HG03139 (cell line): ENCODE data around the gene PPIL6.
A peak's percentile ranks its signal among the peaks of the same experiment; 100 is the strongest.

Source experiments
- ATAC-seq: cut with Tn5 transposase; IDR thresholded peaks from one replicate; pipeline ENCODE4 v1.9.1; 2021; ENCODE audit not compliant: unreplicated experiment

Gene PPIL6

DNA sequence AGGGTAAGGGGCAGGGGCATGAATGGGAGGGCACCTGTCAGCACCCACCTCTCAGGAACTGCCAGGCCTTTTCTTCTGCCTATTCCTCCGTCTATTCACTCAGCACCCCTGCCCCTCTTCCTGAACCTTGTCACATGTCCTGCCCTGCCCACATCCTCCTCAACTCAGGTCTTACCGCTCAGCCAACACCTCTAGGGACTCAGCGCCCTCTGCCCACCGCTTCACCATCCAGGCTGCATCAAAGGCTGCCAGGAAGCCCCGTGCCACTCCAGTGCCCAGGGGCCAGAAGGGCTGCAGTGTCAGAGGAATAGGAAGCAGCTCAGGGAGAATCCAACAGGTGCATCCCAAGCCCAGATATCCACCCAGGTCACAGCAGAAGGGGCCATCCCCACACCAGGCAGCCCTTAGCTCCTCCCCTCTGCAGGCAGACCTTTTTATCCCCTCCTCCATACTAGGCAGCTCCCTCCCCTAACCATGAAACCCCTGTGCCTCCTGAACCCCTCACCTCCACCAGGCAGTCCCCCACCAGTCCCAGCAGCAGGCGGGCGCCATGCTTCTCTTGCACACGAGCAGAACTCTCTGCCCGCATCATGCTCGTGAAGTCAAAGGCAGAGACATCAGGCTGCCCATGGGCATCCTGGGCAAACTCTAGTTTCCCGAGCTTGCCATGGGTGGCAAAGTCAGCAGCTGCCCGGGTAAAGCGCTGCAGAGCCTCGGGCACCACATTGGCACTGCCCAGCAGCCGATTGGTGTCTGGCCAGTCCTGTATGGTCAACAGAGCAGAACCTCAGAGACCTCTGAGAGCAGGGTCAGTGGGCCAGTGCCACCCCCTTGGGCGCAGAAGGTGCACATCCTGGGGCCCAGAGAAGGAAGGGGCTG is 9.6 kb upstream of the PPIL6 start:
- ATAC-seq, result no peak

DNA sequence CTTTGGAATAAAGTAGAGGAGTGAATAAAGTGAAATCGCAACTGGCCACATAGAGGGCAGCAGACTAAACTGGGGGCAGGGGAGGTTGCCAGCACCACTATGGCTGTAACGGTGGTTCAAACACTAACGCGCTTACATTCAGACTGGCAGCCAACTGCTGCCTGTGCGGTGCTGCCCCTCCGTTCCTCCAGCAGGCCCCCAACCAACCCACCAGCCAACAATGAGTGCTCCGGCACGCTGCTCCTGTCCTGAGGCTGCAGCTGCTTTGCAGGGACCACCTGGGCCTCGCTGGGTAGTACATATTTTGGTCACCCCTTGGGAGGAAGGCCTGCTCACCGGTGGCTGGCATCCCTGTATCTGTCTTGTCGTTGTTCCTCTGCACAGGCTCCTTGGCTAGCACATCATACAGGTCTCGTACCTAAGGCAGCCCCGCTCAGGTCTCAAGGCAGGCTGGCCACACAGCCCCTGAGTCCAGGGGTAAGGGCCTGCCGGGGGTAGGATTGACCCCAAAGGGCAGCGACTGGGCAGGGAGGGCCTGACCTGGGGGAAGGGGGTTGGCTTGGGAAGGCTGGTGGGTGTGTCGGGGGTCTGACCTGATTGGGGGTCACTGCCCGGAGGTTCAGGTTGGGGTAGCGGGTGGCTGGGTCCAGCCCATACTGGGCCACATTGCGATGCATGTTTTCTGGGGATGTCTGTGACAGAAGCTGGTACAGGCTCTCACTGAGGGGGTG is 8.8 kb upstream of the PPIL6 start:
- ATAC-seq, result no peak

DNA sequence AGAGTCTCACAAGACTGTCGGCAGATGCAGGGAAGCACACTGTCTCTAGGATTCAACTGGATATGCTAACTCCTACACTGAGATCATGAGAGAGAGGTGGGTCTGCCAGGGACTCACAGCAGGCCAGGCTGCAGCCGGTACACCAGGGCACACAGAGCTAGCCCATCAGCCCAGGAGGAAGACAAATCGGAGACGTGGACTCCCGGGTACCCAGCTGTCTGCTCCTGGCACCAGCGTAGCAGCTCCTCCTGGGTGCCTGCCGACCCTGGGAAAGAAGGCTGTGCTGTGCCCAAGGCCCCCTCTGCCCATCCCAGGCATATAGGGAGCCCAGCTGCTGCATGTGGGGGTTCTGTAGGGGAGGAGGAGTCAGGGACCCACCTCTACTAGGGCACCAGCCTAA is 8.2 kb upstream of the PPIL6 start:
- ATAC-seq, result no peak

DNA sequence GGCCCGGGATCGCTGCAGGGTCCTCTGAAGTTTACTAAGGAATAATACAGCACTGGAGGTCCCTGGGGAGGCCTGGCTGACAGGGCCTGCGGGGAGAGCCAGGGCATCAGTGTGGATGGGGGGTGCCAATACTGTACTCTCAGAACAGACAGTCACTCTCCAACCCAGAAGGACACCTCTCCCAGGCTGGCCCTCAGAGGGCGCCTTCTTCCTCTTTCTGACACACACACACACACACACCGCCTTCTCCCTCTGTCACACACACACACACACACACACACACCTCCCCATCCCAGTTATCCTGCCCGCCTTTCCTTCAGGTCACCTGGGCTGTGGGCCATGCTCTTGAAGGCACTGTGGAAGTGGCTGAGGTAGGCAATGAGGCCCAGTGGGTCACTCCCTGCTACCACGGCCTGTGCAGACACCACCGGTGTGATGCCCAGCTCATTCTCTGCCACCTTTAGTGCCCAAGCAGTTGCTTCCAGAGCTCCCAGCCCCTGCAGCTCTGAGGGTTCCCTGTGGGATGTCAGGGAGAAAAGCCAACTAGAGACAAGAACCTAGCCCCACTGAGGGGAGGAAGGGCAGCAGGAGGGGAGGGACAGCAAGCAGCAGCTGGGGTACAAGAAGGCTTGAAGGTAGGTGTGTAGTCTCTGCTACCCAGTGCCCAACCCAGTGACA is 7.6 kb upstream of the PPIL6 start:
- no peak for ATAC-seq

DNA sequence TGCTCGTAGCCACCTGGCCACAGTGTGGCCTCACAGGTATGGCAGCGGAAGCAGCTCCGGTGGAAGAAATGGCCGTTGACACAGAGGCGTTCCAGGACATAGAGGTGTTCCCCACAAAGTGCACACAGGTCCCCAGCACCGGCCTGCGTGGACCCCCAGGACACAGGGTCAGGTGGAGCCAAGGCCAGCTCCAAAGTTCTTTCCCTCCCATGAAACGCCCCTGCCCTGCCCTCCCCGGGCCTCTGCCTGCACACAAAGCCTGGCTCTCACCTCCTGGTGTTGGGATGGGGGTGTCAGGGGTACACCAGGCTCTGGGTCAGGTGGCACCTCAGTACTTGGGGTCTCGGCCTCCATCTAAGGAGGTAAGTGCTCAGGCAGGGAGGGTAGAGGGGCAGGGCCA is 6.7 kb upstream of the PPIL6 start:
- no peak for ATAC-seq

DNA sequence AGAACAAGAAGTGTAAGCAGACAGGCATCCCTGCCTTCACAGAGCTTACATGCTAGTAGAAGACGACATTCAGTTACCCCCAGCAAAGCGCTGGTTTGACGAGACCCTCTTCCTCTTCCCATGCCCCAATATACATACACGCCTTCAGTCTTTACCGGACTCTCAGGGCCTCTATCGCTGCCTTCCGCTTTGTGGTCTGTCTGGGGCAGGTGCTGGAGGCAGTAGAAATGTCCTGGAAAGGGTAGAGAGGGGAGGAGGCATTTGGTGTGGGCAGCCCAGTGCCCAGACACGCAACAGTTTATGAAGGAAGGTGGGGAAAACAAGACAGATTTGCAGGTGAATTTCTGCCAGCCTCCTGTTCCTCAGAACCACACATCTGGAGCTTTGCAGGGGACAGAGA is 6.1 kb upstream of the PPIL6 start:
- no peak for ATAC-seq

DNA sequence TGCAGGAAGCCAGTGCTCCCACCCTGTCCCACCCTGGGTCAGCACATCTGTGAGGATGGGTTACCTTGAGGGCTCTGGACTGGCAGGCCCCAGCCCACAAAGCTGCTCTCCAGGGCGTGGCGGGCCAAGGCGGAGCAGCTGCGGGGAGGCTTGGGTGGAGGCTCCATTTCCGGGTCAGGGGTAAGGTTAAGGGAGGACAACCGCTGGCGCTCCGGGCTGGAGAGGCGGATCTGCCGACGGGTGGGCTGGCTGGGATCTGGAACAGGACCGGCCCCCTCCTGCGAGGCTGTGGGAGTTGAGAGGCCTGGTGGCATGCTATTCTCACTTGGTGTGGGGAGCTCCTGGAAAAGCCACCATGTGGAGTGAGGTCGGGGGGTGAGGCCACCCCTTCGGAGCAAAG is 5.6 kb upstream of the PPIL6 start:
- no peak for ATAC-seq

DNA sequence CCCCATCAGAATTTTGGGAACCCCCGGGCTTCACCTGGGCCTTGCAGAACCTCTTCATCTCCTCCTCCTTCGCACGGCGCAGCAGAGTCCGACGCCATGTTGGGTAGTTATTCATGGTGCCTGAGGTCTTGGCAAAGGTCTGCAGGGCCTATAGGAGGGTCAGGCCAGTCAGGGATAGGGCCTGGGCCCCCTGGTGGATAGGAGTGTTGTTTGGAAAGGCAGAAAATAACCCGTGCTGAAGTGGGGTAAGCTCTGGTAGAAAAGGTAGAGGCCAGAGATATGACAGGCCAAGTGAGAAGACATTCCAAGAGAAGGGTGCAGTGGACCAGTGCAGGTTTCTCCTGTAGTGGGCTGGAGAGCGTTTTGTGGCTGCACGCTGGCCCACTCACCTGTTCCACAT is 5.0 kb upstream of the PPIL6 start:
- ATAC-seq, result no peak

DNA sequence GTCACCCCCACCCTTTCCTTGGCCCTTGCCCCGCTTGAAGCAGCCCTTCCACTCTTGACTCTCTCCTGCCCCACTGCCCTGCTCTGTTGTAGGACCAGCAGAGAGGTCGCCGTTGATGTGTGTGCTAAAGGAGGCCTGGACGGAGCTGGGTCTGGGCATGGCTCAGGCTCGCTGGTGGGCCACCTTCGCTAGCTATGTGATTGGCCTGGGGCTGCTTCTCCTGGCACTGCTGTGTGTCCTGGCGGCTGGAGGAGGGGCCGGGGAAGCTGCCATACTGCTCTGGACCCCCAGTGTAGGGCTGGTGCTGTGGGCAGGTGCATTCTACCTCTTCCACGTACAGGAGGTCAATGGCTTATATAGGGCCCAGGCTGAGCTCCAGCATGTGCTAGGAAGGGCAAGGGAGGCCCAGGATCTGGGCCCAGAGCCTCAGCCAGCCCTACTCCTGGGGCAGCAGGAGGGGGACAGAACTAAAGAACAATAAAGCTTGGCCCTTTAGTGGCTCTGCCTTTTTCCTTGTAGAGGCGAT is 3.1 kb upstream of the PPIL6 start:
- ATAC-seq, result no peak

DNA sequence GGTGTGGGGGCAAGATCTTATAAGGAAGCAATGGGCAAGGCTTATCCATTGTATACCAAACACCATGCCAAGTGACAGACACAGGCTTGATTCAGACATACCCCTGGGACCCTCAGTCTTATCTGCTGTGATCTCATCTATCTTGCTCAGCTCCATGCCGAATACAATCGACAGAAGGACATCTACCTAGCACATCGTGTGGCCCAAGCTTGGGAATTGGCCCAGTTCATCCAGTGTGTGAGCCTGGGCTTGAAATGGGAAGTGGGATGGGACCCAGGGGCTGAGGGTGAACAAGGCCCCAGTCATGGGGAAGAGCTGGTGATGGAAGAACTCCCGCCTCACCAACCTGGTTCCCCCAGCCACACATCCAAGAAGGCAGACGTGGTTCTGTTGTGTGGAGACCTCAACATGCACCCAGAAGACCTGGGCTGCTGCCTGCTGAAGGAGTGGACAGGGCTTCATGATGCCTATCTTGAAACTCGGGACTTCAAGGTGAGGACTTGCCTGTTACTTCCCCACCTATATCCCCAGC is 2.0 kb upstream of the PPIL6 start:
- no peak for ATAC-seq

DNA sequence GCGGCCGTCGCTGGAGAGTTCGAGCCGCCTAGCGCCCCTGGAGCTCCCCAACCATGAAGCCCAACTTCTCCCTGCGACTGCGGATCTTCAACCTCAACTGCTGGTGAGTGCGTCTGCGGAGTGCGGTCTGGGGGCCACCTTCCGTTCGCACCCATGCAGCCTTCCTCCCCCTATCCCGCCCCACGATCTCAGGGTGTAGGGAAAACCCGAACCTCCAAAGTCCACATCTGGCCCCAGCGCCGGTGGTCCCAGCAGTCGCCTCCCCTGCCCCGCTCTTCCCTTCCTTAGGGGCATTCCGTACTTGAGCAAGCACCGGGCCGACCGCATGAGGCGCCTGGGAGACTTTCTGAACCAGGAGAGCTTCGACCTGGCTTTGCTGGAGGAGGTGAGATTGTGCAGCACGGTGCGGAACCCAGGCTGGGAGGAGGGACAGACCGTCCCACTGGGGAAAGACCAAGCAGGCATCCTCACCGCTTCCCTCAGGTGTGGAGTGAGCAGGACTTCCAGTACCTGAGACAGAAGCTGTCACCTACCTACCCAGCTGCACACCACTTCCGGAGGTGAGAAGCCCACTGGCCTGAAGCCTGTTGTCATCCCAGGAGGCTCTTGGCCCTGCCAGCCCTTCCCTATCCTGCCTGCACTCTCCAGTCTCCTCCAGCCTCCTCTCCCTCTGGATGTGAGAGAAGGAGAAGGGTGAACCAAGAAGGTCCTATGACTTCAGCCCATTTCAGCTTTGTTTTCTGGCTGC is 815 bp upstream of the PPIL6 start:
- peak; percentile 16 for ATAC-seq

DNA sequence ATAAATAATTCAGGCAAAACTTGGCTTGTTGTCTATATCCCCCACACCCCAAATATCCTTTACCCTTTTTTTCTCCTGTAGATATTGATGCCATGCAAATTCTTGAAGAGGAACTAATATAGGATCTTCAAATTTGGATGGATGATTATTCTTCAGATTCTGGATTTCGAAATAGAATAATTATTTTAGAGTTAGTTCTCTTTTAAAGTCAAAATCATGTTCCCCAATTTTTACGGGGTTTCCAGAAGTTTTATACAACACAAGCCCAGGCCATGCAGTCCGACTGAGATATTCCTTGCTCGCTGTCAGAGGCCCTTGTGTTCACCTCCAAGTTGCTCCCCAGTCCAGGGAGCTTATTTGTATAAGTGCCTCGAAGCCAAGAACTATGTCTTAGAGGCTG is 4.4 kb downstream of the PPIL6 start:
- ATAC-seq, result no peak

DNA sequence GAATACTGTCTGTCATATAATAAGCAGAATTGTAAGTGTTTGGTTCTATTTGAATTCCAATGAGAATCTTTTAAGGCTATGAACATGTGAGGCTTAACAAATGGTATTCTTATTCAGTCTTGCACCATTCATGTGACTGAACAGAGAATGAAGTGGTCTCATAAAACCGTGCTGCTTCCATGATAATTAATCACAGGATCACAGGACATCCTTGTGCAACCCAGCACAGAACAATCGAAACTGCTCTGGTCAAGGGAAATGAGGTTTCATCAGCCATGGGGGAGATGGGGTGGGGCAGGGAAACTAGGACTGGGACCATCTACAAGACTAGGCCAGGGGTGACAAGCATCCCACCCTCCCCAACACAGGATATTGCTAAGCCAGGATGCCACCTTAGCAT is 6.0 kb downstream of the PPIL6 start:
- no peak for ATAC-seq

DNA sequence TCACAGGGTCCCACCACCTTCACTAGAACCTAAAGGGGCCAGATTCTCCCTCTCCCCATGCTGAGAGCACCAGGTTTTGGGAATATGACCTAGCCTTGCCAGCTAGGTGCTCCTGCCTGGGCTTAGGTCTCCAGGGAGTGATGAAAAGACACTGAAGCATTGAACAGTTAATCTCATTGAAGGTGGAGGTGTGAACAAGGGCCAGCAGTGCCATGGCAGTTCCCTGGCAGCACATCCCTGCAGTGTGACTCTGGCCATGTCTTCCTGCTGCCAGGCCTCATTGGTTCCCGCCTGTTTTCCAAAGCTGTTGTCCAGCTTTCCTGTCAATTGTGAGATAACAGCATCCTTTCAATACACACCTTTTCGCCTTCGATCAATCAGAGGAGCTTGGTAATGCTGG is 10.9 kb downstream of the PPIL6 start:
- ATAC-seq, result no peak

DNA sequence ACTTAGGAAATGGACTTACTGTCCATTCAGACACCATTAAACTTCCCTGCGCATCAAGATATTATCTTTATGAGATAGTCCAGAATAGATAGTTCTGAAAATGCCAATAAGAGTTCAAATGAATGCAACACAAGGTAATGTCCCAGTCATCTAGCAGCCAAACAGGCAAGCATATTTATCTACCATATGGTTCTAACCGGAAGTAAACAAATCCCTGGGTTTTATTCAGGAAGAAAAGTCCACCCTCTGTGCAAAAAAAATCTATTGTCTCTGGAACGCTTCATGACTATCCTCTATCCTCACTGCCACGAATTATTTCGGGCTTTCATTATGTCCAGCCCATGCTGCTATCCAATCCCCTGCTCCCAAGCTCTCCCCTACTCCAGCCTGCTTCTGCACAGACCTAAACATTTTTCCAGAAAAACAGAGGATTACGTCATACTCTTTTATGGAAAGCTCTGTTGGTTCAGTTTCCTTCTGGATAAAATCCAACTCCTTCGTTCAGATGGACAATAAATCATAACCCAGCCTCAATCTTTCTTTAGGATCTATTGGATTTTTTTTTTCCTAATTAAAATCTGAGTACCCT is 11.4 kb downstream of the PPIL6 start:
- no peak for ATAC-seq

DNA sequence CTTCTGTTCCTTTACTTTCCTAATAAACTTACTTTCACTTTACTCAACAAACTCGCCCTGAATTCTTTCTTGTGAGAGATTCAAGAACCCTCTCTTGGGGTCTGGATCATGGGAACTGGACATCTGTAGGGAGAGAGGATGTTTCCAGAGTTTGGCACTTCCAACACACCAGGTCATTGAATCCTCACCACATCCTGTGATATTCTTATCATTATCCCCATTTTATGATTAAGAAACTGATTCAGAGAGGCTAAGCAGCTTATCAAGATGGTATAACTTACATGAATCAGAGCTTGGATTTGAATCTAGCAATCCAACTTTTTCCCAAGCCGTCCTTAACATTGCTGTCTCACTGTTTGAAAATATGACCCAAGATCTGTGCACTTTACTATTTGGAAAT is 15.5 kb downstream of the PPIL6 start:
- no peak for ATAC-seq

DNA sequence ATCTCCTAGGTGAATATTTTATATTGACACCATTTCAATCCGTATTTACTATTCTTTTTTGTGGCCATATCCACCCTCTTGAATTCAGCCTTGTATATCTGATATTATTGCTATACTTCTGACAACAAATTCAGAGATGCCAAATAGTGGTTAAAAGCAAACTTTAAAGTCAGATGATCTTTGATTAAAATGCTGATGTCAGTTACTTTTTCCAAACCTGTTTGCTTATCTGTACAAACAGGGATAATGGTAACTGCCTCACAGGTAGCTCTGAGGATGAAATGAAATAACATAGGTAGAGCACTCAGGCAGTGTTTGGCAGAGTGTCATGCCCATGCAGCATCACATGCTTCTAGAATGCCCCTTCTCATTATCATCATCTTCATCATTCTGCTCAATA is 19.2 kb downstream of the PPIL6 start:
- no peak for ATAC-seq

DNA sequence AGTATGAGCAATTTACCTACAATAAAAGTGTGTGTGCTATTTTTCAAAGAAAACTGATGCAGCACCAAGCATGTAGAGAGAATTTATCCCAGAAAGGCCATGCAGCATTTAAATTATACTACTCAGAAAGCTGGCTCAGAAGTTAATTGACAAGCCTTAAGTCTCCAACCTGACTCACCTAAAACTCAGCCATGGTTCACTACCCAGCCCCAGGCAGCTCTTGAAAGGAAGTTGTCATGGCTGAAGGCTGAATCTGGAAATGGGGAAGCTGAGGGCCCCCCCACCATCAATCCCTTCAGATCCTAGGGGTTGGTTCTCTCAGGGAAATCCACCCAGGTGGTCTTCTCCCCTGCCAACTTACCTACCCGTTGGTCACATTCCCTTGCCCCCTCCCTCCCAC is 19.7 kb downstream of the PPIL6 start:
- no peak for ATAC-seq

DNA sequence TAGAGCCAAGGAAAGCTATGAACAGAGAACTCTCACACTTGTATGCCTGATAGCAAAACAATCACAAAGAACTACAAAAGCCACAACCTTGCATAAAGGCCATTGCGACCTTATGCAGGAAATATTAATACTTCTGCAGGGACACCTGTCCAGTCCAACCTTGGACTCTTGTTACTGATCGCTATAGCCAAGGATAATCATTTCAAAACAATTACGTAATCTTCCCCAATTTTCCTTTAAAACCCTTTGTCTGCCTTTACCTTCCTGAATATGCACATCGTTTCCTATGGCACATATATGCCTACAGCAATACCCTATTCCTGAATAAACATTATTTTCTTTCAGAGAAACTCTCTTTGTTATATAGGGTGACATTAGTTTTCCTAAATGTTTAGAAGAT is 22.8 kb downstream of the PPIL6 start:
- ATAC-seq, result no peak

DNA sequence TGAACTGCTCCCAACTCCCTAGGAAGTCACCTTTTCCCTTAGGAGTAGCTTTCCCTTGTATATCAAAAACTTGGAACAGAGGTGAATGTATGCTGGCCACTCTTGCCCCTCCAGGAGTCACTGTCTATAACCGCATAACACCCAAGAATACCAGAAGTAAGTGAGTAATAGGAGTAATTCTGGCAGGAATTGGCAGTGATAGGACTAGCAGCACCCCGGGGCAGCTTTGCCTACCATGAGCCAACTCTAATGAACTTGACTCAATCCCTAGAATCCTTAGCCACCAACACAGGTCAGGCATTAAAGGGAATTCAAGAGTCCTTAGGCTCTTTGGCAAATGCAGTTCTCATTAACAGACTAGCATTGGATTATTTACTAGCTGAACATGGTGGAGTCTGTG is 29.4 kb downstream of the PPIL6 start:
- ATAC-seq, result no peak
